Measurements from ENCODE around the gene HYAL2.

HYAL2 gene

DNA sequence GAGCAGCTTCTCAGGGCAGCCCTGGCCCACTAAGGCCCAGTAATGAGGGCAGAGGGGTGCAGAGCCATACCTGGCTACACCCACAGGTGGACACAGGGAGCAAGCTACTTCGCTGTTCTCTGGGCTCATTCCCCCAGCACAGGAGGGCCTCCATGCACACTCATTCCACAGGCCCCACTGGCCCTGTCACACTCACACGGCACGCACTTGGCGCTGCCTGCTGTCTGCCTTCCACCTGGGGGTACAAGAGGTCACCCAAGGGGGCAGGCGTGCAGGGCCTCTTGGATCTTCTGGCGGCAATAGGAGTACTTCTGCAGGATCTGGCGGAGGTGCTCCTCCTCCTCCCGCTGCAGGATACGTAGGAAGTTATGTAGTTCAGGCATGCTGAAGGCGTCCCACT lies 7.8 kb upstream of the HYAL2 start:
- Histone ChIP-seq H3K27me3 (ENCODE audit: insufficient read depth, low read length, poor library complexity) (no peaks in the 10 kb centered on the region), H4K8ac (ENCODE audit: low read depth, low read length) (no peak overlapping the region), H3K4me1 (ENCODE audit: control insufficient read depth, low read depth, low read length) (peaks cover 2% of the 10 kb centered on the region), H3K23ac (ENCODE audit: low read length) (no peak overlapping the region), H3K79me1 (ENCODE audit: low read length) (peaks cover 16% of the 10 kb centered on the region), H3K9ac (ENCODE audit: low read length) (no peak overlapping the region), H3K79me2 (ENCODE audit: control insufficient read depth, insufficient read depth, low read length) (peaks cover 24% of the 10 kb centered on the region), H2BK120ac (ENCODE audit: low read depth, low read length) (no peak overlapping the region), H3K4me3 (ENCODE audit: low read length) (no peak overlapping the region), H4K5ac (ENCODE audit: low read length) (no peak overlapping the region), H2BK15ac (replicated peaks; ENCODE audit: low read depth) (no peak overlapping the region), H3K4ac (ENCODE audit: low read depth, low read length) (no peak overlapping the region), H3K56ac (ENCODE audit: low read length) (no peak overlapping the region), H3K4me2 (ENCODE audit: low read length) (no peak overlapping the region), H2BK5ac (ENCODE audit: low read length) (no peak overlapping the region), H2AK5ac (ENCODE audit: low read length) (no peak overlapping the region), H3K36me3 (ENCODE audit: control insufficient read depth, insufficient read depth, low read length) (peaks cover 13% of the 10 kb centered on the region), H3K27ac (ENCODE audit: low read depth, low read length) (no peak overlapping the region), H3K18ac (ENCODE audit: low read length) (no peak overlapping the region)
- WGBS (ENCODE audit: extremely low coverage, insufficient coverage, low lambda C conversion rate), result no CpG with 5 or more reads among the region's 10 CpGs
- no peak for DNase-seq

DNA sequence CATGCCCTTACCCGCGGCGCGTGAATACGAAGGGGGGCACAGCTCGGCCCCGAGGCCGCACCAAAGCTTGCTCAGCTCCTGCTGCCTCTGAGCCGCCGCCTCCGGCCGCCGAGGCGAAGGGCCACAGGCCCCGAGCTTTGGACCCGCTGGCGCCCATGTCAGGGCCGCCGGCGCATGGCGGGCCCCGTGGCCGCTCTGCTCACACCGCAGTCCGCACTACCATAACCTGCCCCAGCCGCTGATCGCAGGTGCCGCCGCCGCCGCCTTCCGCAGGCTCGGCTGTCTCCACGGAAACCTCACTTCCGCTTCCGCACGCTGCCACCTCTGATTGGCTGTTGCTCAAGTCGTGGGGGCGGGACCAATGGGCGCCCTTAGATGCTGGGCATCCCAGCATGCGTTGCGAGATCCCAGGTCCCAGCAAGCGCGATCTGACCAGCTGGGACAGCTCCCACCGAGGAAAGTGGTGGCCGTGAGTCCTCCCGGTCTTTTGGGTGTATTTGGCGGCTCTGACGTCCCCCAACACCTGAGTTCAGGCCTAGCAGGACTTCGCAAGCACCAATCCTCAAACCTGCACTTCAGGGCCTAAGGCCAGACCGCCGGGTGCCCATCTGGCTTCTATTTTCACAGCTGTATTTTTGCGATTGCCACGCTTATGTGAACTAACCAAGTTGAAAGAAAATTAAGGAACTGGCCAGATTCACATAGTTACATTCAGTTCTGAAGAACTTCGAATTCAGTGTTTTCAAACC lies 5.6 kb upstream of the HYAL2 start, which contains the start of gene TUSC2:
Gene TUSC2, minus strand, starts transcription at position 281 of the 749 bp plus-strand sequence. Its CDS starts 124 bp downstream, at position 157.
- H3K56ac ChIP-seq (ENCODE audit: low read length), result peak within 1 kb of the TSS; percentile 92
- peaks cover 13% of the 10 kb centered on the region for H3K79me2 ChIP-seq (ENCODE audit: control insufficient read depth, insufficient read depth, low read length)
- no peak within 1 kb of the TSS for H2BK120ac ChIP-seq (ENCODE audit: low read depth, low read length)
- no peak within 1 kb of the TSS for H4K8ac ChIP-seq (ENCODE audit: low read depth, low read length)
- H3K4me2 ChIP-seq (ENCODE audit: low read length), result peak within 1 kb of the TSS; percentile 95
- no CpG with 5 or more reads among the region's 55 CpGs for WGBS (ENCODE audit: extremely low coverage, insufficient coverage, low lambda C conversion rate)
- no peak within 1 kb of the TSS for H2BK5ac ChIP-seq (ENCODE audit: low read length)
- no peak within 1 kb of the TSS for H2BK15ac ChIP-seq (replicated peaks; ENCODE audit: low read depth)
- H3K36me3 ChIP-seq (ENCODE audit: control insufficient read depth, insufficient read depth, low read length), result peaks cover 13% of the 10 kb centered on the region
- no peak within 1 kb of the TSS for H4K5ac ChIP-seq (ENCODE audit: low read length)
- H3K27ac ChIP-seq (ENCODE audit: low read depth, low read length), result no peak within 1 kb of the TSS
- no peak within 1 kb of the TSS for H2AK5ac ChIP-seq (ENCODE audit: low read length)
- H3K9ac ChIP-seq (ENCODE audit: low read length), result peak within 1 kb of the TSS; percentile 89
- peak within 1 kb of the TSS; percentile 25 for H3K4ac ChIP-seq (ENCODE audit: low read depth, low read length)
- H3K4me1 ChIP-seq (ENCODE audit: control insufficient read depth, low read depth, low read length), result peaks cover 3% of the 10 kb centered on the region
- no peak within 1 kb of the TSS for H3K23ac ChIP-seq (ENCODE audit: low read length)
- H3K18ac ChIP-seq (ENCODE audit: low read length), result no peak within 1 kb of the TSS
- DNase-seq, result peak; percentile 99
- H3K4me3 ChIP-seq (ENCODE audit: low read length), result peak within 1 kb of the TSS; percentile 90
- H3K79me1 ChIP-seq (ENCODE audit: low read length), result peaks cover 8% of the 10 kb centered on the region
- H3K27me3 ChIP-seq (ENCODE audit: insufficient read depth, low read length, poor library complexity), result no peaks in the 10 kb centered on the region

DNA sequence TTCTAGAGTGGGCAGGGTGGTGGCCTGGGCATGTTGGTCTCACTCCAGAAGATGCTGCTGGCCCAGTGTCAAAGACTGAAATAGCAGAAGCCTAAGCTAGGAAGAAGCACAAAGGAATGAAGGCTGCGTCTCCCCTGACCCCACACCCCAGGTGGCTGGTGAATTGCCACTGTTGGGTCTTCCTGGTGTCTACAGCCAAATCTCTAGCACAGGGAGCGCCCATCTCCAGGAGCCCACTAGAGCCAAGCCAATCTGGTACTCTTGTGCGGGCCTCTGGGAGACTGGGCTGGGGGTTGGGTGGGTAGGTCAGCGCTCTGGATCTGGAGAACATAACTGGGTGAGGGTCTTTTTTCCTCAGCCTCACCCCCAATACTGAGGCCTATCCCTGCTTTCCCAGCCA lies 4.6 kb upstream of the HYAL2 start:
- Histone ChIP-seq H3K4me1 (ENCODE audit: control insufficient read depth, low read depth, low read length) (peaks cover 7% of the 10 kb centered on the region), H2BK15ac (replicated peaks; ENCODE audit: low read depth) (no peak overlapping the region), H3K79me2 (ENCODE audit: control insufficient read depth, insufficient read depth, low read length) (peaks cover 11% of the 10 kb centered on the region), H3K18ac (ENCODE audit: low read length) (no peak overlapping the region), H2BK120ac (ENCODE audit: low read depth, low read length) (no peak overlapping the region), H3K56ac (ENCODE audit: low read length) (peak overlapping the region; percentile 91), H3K79me1 (ENCODE audit: low read length) (peaks cover 7% of the 10 kb centered on the region), H3K4ac (ENCODE audit: low read depth, low read length) (no peak overlapping the region), H4K5ac (ENCODE audit: low read length) (no peak overlapping the region), H4K8ac (ENCODE audit: low read depth, low read length) (no peak overlapping the region), H3K27me3 (ENCODE audit: insufficient read depth, low read length, poor library complexity) (no peaks in the 10 kb centered on the region), H2AK5ac (ENCODE audit: low read length) (no peak overlapping the region), H3K4me3 (ENCODE audit: low read length) (peak overlapping the region; percentile 90), H2BK5ac (ENCODE audit: low read length) (no peak overlapping the region), H3K23ac (ENCODE audit: low read length) (no peak overlapping the region), H3K27ac (ENCODE audit: low read depth, low read length) (no peak overlapping the region), H3K36me3 (ENCODE audit: control insufficient read depth, insufficient read depth, low read length) (peaks cover 13% of the 10 kb centered on the region), H3K4me2 (ENCODE audit: low read length) (peak overlapping the region; percentile 95), H3K9ac (ENCODE audit: low read length) (peak overlapping the region; percentile 85)
- DNase-seq, result no peak
- WGBS (ENCODE audit: extremely low coverage, insufficient coverage, low lambda C conversion rate), result no CpG with 5 or more reads among the region's 4 CpGs

DNA sequence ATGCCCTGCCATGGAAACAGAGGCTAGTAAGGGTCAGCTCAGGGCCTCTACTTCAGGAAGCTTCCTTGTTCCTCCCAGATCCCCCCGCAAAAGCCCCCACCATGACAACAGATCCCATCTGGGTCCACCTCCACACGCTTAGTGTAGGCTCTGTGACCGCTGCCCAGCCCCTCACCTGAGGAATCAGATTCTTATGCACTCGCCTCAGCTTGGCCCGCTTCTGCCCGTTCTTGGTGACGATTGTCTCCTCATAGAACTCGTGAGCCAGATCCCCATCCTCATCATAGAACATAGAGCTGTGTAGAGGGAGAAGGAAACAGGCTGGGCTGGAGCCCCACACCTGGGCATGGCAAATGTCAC lies 3.6 kb upstream of the HYAL2 start:
- Histone ChIP-seq H3K4ac (ENCODE audit: low read depth, low read length) (no peak overlapping the region), H2BK15ac (replicated peaks; ENCODE audit: low read depth) (no peak overlapping the region), H3K27ac (ENCODE audit: low read depth, low read length) (no peak overlapping the region), H3K18ac (ENCODE audit: low read length) (no peak overlapping the region), H3K79me1 (ENCODE audit: low read length) (peaks cover 6% of the 10 kb centered on the region), H3K4me2 (ENCODE audit: low read length) (no peak overlapping the region), H2BK120ac (ENCODE audit: low read depth, low read length) (no peak overlapping the region), H3K56ac (ENCODE audit: low read length) (no peak overlapping the region), H4K8ac (ENCODE audit: low read depth, low read length) (no peak overlapping the region), H3K4me3 (ENCODE audit: low read length) (no peak overlapping the region), H3K9ac (ENCODE audit: low read length) (no peak overlapping the region), H3K36me3 (ENCODE audit: control insufficient read depth, insufficient read depth, low read length) (peaks cover 10% of the 10 kb centered on the region), H3K27me3 (ENCODE audit: insufficient read depth, low read length, poor library complexity) (no peaks in the 10 kb centered on the region), H4K5ac (ENCODE audit: low read length) (no peak overlapping the region), H2AK5ac (ENCODE audit: low read length) (no peak overlapping the region), H2BK5ac (ENCODE audit: low read length) (no peak overlapping the region), H3K79me2 (ENCODE audit: control insufficient read depth, insufficient read depth, low read length) (peaks cover 11% of the 10 kb centered on the region), H3K4me1 (ENCODE audit: control insufficient read depth, low read depth, low read length) (peaks cover 7% of the 10 kb centered on the region), H3K23ac (ENCODE audit: low read length) (no peak overlapping the region)
- DNase-seq, result no peak
- no CpG with 5 or more reads among the region's 8 CpGs for WGBS (ENCODE audit: extremely low coverage, insufficient coverage, low lambda C conversion rate)

DNA sequence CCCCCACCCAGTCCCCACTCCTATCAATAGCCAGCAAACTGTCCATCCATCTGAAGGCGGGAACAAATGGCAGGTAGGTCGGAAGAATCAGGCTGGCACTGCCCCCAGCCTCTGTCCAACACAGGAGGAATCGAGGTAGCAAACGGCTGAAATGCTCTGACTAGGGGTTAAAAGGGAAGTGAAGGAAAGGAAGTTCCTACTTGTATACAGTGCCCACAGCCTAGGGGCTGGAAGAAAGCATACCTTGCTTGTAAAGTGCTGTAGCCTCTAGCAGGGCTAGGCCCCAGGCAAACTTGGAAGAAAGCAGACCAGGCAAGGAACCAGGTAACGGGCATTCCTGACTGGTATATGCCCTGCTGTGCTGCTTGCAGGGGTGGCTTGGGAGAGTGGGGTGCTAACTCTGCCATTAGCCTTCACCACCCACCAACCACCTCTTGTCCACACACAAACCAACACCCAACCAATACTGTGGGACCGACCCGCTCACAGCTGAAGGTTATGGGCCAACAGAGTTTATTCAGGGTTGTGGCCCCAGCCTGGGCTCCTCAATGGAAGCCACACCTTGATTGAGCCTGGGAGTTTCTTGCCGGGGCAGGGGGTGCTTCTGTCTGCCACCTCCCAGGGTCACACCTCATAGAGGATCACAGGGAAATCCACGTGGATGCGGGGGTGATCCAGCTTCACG lies 3.1 kb upstream of the HYAL2 start:
- H4K8ac ChIP-seq (ENCODE audit: low read depth, low read length), result no peak overlapping the region
- H3K4me3 ChIP-seq (ENCODE audit: low read length), result no peak overlapping the region
- no peaks in the 10 kb centered on the region for H3K27me3 ChIP-seq (ENCODE audit: insufficient read depth, low read length, poor library complexity)
- no peak overlapping the region for H3K56ac ChIP-seq (ENCODE audit: low read length)
- H2AK5ac ChIP-seq (ENCODE audit: low read length), result no peak overlapping the region
- H3K23ac ChIP-seq (ENCODE audit: low read length), result no peak overlapping the region
- no CpG with 5 or more reads among the region's 11 CpGs for WGBS (ENCODE audit: extremely low coverage, insufficient coverage, low lambda C conversion rate)
- H3K9ac ChIP-seq (ENCODE audit: low read length), result no peak overlapping the region
- H3K36me3 ChIP-seq (ENCODE audit: control insufficient read depth, insufficient read depth, low read length), result peaks cover 8% of the 10 kb centered on the region
- no peak overlapping the region for H2BK5ac ChIP-seq (ENCODE audit: low read length)
- peaks cover 8% of the 10 kb centered on the region for H3K79me1 ChIP-seq (ENCODE audit: low read length)
- H3K4me2 ChIP-seq (ENCODE audit: low read length), result no peak overlapping the region
- no peak overlapping the region for H3K27ac ChIP-seq (ENCODE audit: low read depth, low read length)
- no peak overlapping the region for H4K5ac ChIP-seq (ENCODE audit: low read length)
- H3K79me2 ChIP-seq (ENCODE audit: control insufficient read depth, insufficient read depth, low read length), result peaks cover 14% of the 10 kb centered on the region
- H2BK15ac ChIP-seq (replicated peaks; ENCODE audit: low read depth), result no peak overlapping the region
- H3K18ac ChIP-seq (ENCODE audit: low read length), result no peak overlapping the region
- no peak overlapping the region for H3K4ac ChIP-seq (ENCODE audit: low read depth, low read length)
- DNase-seq, result no peak
- H2BK120ac ChIP-seq (ENCODE audit: low read depth, low read length), result no peak overlapping the region
- peaks cover 7% of the 10 kb centered on the region for H3K4me1 ChIP-seq (ENCODE audit: control insufficient read depth, low read depth, low read length)
